ENCODE results near the gene CFAP61. TPM values are rescaled to one million over a fixed set of nuclear protein-coding genes. Genes with fewer than 3 reads are reported as not detected.
A peak's percentile ranks its signal among the peaks of the same experiment; 100 is the strongest.

The CFAP61 gene
- total RNA-seq, 1 donor from 2014 or later = 0.45 TPM

- H3K27me3 Mint-ChIP-seq (ENCODE audit: low read depth) = peaks cover 15% of the 10 kb centered on the region
- H3K27ac Mint-ChIP-seq = no peak overlapping the region
- no peak overlapping the region for H3K4me3 Mint-ChIP-seq
- H3K4me1 Mint-ChIP-seq = peaks cover 35% of the 10 kb centered on the region
- no peaks in the 10 kb centered on the region for H3K36me3 Mint-ChIP-seq
- DNase-seq (ENCODE audit: low spot score in 2 of 2, unreplicated experiment in 2 of 2) = no peak
- no peak for TF ChIP-seq CTCF (IDR thresholded peaks at IDR 0.05; ENCODE audit: unreplicated experiment)
- H3K9me3 Mint-ChIP-seq = no peaks in the 10 kb centered on the region
Measured at GRCh38 chr20:20209684-20210083, 157.4 kb downstream of the CFAP61 start.

GRCh38 chr20:20210327-20210726 is 158.0 kb downstream of the CFAP61 start:
- Mint-ChIP-seq H3K27ac (no peak overlapping the region), H3K4me1 (peaks cover 33% of the 10 kb centered on the region), H3K36me3 (no peaks in the 10 kb centered on the region), H3K9me3 (no peaks in the 10 kb centered on the region), H3K4me3 (no peak overlapping the region), H3K27me3 (ENCODE audit: low read depth) (peaks cover 19% of the 10 kb centered on the region)
- no peak for TF ChIP-seq CTCF (IDR thresholded peaks at IDR 0.05; ENCODE audit: unreplicated experiment)
- DNase-seq (ENCODE audit: low spot score in 2 of 2, unreplicated experiment in 2 of 2) = no peak

GRCh38 chr20:20210943-20211273 is 158.6 kb downstream of the CFAP61 start:
- no peak overlapping the region for H3K4me3 Mint-ChIP-seq
- peaks cover 33% of the 10 kb centered on the region for H3K4me1 Mint-ChIP-seq
- no peak for DNase-seq (ENCODE audit: low spot score in 2 of 2, unreplicated experiment in 2 of 2)
- H3K27me3 Mint-ChIP-seq (ENCODE audit: low read depth) = peaks cover 16% of the 10 kb centered on the region
- H3K36me3 Mint-ChIP-seq = no peaks in the 10 kb centered on the region
- H3K9me3 Mint-ChIP-seq = no peaks in the 10 kb centered on the region
- peak overlapping the region; percentile 30 for H3K27ac Mint-ChIP-seq
- no peak for TF ChIP-seq CTCF (IDR thresholded peaks at IDR 0.05; ENCODE audit: unreplicated experiment)

- TF ChIP-seq CTCF (IDR thresholded peaks at IDR 0.05; ENCODE audit: unreplicated experiment) = no peak
- Mint-ChIP-seq H3K4me3 (no peak overlapping the region), H3K36me3 (no peaks in the 10 kb centered on the region), H3K9me3 (no peaks in the 10 kb centered on the region), H3K27ac (peak overlapping the region; percentile 30), H3K27me3 (ENCODE audit: low read depth) (peaks cover 13% of the 10 kb centered on the region), H3K4me1 (peaks cover 33% of the 10 kb centered on the region)
- DNase-seq (ENCODE audit: low spot score in 2 of 2, unreplicated experiment in 2 of 2) = no peak
Measured at GRCh38 chr20:20211274-20211987, 159.1 kb downstream of the CFAP61 start.

- H3K4me1 Mint-ChIP-seq = peaks cover 33% of the 10 kb centered on the region
- no peaks in the 10 kb centered on the region for H3K9me3 Mint-ChIP-seq
- no peak for TF ChIP-seq CTCF (IDR thresholded peaks at IDR 0.05; ENCODE audit: unreplicated experiment)
- no peak overlapping the region for H3K4me3 Mint-ChIP-seq
- no peaks in the 10 kb centered on the region for H3K36me3 Mint-ChIP-seq
- no peak for DNase-seq (ENCODE audit: low spot score in 2 of 2, unreplicated experiment in 2 of 2)
- peaks cover 13% of the 10 kb centered on the region for H3K27me3 Mint-ChIP-seq (ENCODE audit: low read depth)
- H3K27ac Mint-ChIP-seq = peak overlapping the region; percentile 37
Measured at GRCh38 chr20:20211988-20212518, 159.7 kb downstream of the CFAP61 start.
